Cardiac muscle cell (in vitro differentiated cells and primary cell): ENCODE data around the gene AARS2. TPM values are rescaled to one million over a fixed set of nuclear protein-coding genes. Genes with fewer than 3 reads are reported as not detected.

Experiments
- DNase-seq, 2 donors: peaks; one replicate each; pipeline versions ENCODE4 v3.0.0 to v3.0.0-alpha.2; 2010 to 2017; ENCODE audit warnings: low read depth in 1 of 2, low spot score in 1 of 2
- H3K27ac ChIP-seq: fragments of 200-600 bp; sonication (generic); 2 replicates; pipeline ENCODE4 v1.5.1; 2016
- H3K27me3 ChIP-seq: fragments of 200-600 bp; sonication (generic); 2 replicates; pipeline ENCODE4 v1.6.0; 2016; ENCODE audit warnings: control low read depth
- H3K36me3 ChIP-seq: fragments of 200-600 bp; sonication (generic); 2 replicates; pipeline ENCODE4 v1.5.1; 2016; ENCODE audit warnings: control low read depth
- H3K4me1 ChIP-seq: fragments of 200-600 bp; sonication (generic); 2 replicates; pipeline ENCODE4 v1.8.1; 2017; ENCODE audit warnings: low read depth, mild to moderate bottlenecking, mixed run types
- H3K4me3 ChIP-seq: fragments of 200-600 bp; sonication (generic); 2 replicates; pipeline ENCODE4 v1.5.1; 2016; ENCODE audit warnings: mild to moderate bottlenecking
- H3K9me3 ChIP-seq: fragments of 200-600 bp; sonication (generic); 2 replicates; pipeline ENCODE4 v1.5.1; 2017; ENCODE audit warnings: low read depth, mild to moderate bottlenecking, control low read depth
- CTCF ChIP-seq: IDR thresholded peaks from 2 replicates; pipeline ENCODE4 v1.5.1; 2012; ENCODE audit warnings: low read depth, mild to moderate bottlenecking, low read length
- polyA plus RNA-seq: library from polyadenylated mRNA; unstranded; fragments of >200 nt; fragmentation: Nextera tagmentation; extraction: Ambion mirVana; gene quantifications from 2 replicates; pipeline ENCODE4 v1.2.1, GENCODE V29; 2016
- total RNA-seq: library from RNA; depleted of rRNA; stranded (reverse); fragments of >200 nt; gene quantifications from 2 replicates; pipeline ENCODE4 v1.2.3, GENCODE V29; 2016

The AARS2 gene
- total and polyA plus RNA-seq, 2 experiments from 2014 or later = 22.9 to 26.7 TPM

GRCh38 chr6:44262467-44263353 lies 50.4 kb downstream of the AARS2 start:
- Histone ChIP-seq H3K27ac (no peak overlapping the region), H3K4me1 (peaks cover 3% of the 10 kb centered on the region), H3K9me3 (no peaks in the 10 kb centered on the region), H3K36me3 (no peaks in the 10 kb centered on the region), H3K27me3 (no peaks in the 10 kb centered on the region), H3K4me3 (no peak overlapping the region)
- no peak for TF ChIP-seq CTCF
- no peak for DNase-seq

- Histone ChIP-seq H3K4me1 (peaks cover 3% of the 10 kb centered on the region), H3K4me3 (no peak overlapping the region), H3K9me3 (no peaks in the 10 kb centered on the region), H3K27me3 (no peaks in the 10 kb centered on the region), H3K36me3 (no peaks in the 10 kb centered on the region), H3K27ac (no peak overlapping the region)
- no peak for DNase-seq
- no peak for TF ChIP-seq CTCF
Measured at GRCh38 chr6:44261581-44261980, 51.6 kb downstream of the AARS2 start.

- Histone ChIP-seq H3K27ac (no peak overlapping the region), H3K27me3 (no peaks in the 10 kb centered on the region), H3K4me3 (no peak overlapping the region), H3K36me3 (peaks cover 1% of the 10 kb centered on the region), H3K9me3 (no peaks in the 10 kb centered on the region), H3K4me1 (peaks cover 3% of the 10 kb centered on the region)
- DNase-seq = no peak
- TF ChIP-seq CTCF = no peak
Measured at GRCh38 chr6:44260451-44261297, 52.5 kb downstream of the AARS2 start.

GRCh38 chr6:44260011-44260410 lies 53.1 kb downstream of the AARS2 start:
- Histone ChIP-seq H3K9me3 (no peaks in the 10 kb centered on the region), H3K27ac (no peak overlapping the region), H3K36me3 (peaks cover 8% of the 10 kb centered on the region), H3K27me3 (no peaks in the 10 kb centered on the region), H3K4me1 (peaks cover 3% of the 10 kb centered on the region), H3K4me3 (no peak overlapping the region)
- no peak for DNase-seq
- TF ChIP-seq CTCF = no peak

GRCh38 chr6:44258921-44259320 lies 54.2 kb downstream of the AARS2 start:
- H3K27me3 ChIP-seq = no peaks in the 10 kb centered on the region
- H3K4me3 ChIP-seq = no peak overlapping the region
- no peaks in the 10 kb centered on the region for H3K4me1 ChIP-seq
- H3K36me3 ChIP-seq = peaks cover 19% of the 10 kb centered on the region
- TF ChIP-seq CTCF = no peak
- H3K27ac ChIP-seq = no peak overlapping the region
- DNase-seq = no peak
- H3K9me3 ChIP-seq = no peaks in the 10 kb centered on the region
